Measurements from ENCODE around the gene CTSH. TPM values are rescaled to one million over a fixed set of nuclear protein-coding genes. Genes with fewer than 3 reads are reported as not detected.

The CTSH gene
- total RNA-seq, 1 experiment from 2014 or later: 20.4 TPM

DNA sequence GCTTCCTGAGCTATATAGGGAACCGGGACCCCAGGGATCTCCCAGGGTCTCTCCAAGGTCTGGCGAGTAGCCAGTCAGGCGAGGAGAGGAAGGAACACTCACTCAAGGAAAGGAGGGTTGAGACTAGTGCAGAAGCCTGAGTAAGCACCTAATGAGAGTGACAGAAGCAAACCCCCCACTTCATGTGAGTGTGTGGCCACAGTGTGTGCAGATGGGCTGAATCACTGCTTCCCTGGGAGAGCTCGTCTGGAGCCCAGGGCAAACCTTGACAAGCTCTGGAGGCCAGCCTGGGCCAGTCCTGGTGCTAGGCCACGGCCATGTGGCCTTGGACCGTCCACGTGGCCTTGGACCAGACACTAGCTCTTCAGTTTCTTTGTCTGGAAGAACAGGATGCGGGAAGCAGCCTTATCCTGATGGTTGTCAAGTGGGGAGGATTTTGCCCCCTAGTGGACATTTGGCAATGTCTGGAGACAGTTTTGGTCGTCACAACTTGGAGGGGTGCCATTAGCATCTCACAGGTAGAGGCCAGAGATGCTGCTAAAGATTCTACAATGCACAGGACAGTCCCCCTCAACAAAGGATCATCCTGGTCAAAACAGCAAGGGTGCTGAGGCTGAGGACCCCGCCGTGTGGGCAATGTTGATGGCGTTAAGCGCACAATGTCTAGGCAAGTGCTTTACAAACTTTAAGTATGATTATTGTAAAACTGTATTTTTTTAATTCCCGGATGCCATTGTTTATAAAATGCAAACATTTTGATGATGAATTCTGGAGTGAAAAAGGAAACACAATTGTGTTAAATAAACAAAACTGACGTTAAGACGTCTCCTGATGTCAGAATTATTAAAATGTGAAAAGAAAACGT is 34.8 kb upstream of the CTSH start (continued):
- TF ChIP-seq ATF6 (CRISPR knock-in tag; IDR thresholded peaks at IDR 0.05) (no peak), FOXK1 (CRISPR knock-in tag; IDR thresholded peaks at IDR 0.05) (no peak), PREB (CRISPR knock-in tag; IDR thresholded peaks at IDR 0.05; ENCODE audit: borderline replicate concordance) (no peak), PRRX2 (CRISPR knock-in tag; IDR thresholded peaks at IDR 0.05) (no peak), GTF2I (CRISPR knock-in tag; conservative IDR thresholded peaks at IDR 0.05) (no peak), MXD4 (CRISPR knock-in tag; IDR thresholded peaks at IDR 0.05; ENCODE audit: borderline replicate concordance) (no peak), TEAD1 (CRISPR knock-in tag; IDR thresholded peaks at IDR 0.05) (0 out of 2 replicates have a peak, but pooled peaks have one; percentile 50), ZNF416 (CRISPR knock-in tag; IDR thresholded peaks at IDR 0.05) (no peak), ERG (CRISPR knock-in tag; IDR thresholded peaks at IDR 0.05) (no peak), GRHL2 (CRISPR knock-in tag; IDR thresholded peaks at IDR 0.05; ENCODE audit: insufficient replicate concordance, severe bottlenecking) (no peak), FOXJ3 (CRISPR knock-in tag; IDR thresholded peaks at IDR 0.05; ENCODE audit: borderline replicate concordance) (no peak), CDX4 (CRISPR knock-in tag; IDR thresholded peaks at IDR 0.05; ENCODE audit: borderline replicate concordance) (no peak), E2F5 (CRISPR knock-in tag; IDR thresholded peaks at IDR 0.05) (no peak), ZNF138 (CRISPR knock-in tag; conservative IDR thresholded peaks at IDR 0.05) (no peak), ZBTB21 (CRISPR knock-in tag; IDR thresholded peaks at IDR 0.05; ENCODE audit: borderline replicate concordance) (no peak), NR2C2 (CRISPR knock-in tag; IDR thresholded peaks at IDR 0.05) (no peak), NFYB (CRISPR knock-in tag; conservative IDR thresholded peaks at IDR 0.05; ENCODE audit: low read depth) (no peak), AR (CRISPR knock-in tag; IDR thresholded peaks at IDR 0.05) (no peak), CTCF (IDR thresholded peaks at IDR 0.05) (peak; percentile 78), IRF2 (CRISPR knock-in tag; IDR thresholded peaks at IDR 0.05; ENCODE audit: borderline replicate concordance, low read depth) (no peak)
- TF ChIP-seq, protein P1, sequence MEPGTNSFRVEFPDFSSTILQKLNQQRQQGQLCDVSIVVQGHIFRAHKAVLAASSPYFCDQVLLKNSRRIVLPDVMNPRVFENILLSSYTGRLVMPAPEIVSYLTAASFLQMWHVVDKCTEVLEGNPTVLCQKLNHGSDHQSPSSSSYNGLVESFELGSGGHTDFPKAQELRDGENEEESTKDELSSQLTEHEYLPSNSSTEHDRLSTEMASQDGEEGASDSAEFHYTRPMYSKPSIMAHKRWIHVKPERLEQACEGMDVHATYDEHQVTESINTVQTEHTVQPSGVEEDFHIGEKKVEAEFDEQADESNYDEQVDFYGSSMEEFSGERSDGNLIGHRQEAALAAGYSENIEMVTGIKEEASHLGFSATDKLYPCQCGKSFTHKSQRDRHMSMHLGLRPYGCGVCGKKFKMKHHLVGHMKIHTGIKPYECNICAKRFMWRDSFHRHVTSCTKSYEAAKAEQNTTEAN (CRISPR knock-in tag; IDR thresholded peaks at IDR 0.05): no peak
- TF ChIP-seq, protein P2, sequence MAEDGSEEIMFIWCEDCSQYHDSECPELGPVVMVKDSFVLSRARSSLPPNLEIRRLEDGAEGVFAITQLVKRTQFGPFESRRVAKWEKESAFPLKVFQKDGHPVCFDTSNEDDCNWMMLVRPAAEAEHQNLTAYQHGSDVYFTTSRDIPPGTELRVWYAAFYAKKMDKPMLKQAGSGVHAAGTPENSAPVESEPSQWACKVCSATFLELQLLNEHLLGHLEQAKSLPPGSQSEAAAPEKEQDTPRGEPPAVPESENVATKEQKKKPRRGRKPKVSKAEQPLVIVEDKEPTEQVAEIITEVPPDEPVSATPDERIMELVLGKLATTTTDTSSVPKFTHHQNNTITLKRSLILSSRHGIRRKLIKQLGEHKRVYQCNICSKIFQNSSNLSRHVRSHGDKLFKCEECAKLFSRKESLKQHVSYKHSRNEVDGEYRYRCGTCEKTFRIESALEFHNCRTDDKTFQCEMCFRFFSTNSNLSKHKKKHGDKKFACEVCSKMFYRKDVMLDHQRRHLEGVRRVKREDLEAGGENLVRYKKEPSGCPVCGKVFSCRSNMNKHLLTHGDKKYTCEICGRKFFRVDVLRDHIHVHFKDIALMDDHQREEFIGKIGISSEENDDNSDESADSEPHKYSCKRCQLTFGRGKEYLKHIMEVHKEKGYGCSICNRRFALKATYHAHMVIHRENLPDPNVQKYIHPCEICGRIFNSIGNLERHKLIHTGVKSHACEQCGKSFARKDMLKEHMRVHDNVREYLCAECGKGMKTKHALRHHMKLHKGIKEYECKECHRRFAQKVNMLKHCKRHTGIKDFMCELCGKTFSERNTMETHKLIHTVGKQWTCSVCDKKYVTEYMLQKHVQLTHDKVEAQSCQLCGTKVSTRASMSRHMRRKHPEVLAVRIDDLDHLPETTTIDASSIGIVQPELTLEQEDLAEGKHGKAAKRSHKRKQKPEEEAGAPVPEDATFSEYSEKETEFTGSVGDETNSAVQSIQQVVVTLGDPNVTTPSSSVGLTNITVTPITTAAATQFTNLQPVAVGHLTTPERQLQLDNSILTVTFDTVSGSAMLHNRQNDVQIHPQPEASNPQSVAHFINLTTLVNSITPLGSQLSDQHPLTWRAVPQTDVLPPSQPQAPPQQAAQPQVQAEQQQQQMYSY (CRISPR knock-in tag; IDR thresholded peaks at IDR 0.05): no peak
